ENCODE data around the gene NCOA3. TPM values are rescaled to one million over a fixed set of nuclear protein-coding genes. Genes with fewer than 3 reads are reported as not detected.

The NCOA3 gene
- total RNA-seq, 4 donors from 2014 or later, result 41.6 to 74.7 (median 55.8) TPM

DNA sequence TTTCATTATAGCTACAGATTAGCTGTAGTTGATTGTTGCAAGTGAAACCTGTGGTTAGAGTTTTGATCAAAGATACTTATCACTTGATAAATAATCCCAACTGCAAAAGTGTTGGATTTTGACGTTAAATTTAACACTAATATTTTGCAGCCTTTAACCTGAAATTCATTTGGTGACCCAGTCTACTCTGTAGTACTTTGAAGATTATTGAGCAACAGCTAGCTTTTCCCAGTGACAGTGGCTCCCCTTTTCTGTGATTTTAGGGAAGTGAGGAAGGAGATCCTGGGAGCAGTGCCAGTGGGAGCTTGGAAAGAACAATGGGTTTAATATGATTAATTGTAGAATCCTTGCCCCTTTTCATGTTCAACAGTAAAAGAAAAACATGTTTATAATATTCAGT, 76.9 kb downstream of the NCOA3 start:
- TF ChIP-seq, protein P1, sequence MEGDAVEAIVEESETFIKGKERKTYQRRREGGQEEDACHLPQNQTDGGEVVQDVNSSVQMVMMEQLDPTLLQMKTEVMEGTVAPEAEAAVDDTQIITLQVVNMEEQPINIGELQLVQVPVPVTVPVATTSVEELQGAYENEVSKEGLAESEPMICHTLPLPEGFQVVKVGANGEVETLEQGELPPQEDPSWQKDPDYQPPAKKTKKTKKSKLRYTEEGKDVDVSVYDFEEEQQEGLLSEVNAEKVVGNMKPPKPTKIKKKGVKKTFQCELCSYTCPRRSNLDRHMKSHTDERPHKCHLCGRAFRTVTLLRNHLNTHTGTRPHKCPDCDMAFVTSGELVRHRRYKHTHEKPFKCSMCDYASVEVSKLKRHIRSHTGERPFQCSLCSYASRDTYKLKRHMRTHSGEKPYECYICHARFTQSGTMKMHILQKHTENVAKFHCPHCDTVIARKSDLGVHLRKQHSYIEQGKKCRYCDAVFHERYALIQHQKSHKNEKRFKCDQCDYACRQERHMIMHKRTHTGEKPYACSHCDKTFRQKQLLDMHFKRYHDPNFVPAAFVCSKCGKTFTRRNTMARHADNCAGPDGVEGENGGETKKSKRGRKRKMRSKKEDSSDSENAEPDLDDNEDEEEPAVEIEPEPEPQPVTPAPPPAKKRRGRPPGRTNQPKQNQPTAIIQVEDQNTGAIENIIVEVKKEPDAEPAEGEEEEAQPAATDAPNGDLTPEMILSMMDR (IDR thresholded peaks at IDR 0.05; ENCODE audit: low read depth), result no peak

DNA sequence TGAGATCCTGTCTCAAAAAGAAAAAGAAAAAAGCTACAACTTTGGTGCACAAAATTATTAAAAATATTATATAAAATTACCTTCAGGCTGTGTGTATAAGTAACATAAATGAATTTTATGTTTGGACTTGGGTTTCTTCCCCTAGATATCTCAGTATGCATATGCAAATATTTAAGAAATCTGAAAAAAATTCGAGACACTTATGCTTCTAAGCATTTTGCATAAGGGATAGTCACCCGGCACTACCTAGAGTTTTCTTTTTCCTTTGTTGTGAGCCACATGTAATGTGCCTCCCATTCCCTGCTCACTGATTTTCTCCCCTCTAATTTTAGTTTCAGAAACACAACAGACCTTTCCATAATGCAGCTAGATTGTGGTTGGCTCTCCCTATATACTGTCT, 79.4 kb downstream of the NCOA3 start:
- TF ChIP-seq, protein P1 (IDR thresholded peaks at IDR 0.05; ENCODE audit: low read depth), result no peak

DNA sequence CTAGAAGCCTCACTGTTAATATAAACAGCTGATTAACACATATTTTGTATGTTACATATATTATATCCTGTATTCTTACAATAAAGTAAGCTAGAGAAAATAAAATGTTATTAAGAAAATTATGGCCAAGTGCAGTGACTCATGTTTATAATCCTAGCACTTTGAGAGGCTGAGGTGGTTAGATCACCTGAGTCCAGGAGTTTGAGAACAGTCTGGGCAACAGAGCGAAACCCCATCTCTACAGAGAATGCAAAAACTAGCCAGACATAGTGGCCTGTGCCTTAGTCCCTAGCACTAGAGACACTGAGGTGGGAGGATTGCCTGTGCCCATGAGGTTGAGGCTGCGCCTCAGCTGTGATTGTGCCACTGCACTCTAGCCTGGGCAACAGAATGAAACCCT, 81.9 kb downstream of the NCOA3 start:
- TF ChIP-seq, protein P1 (IDR thresholded peaks at IDR 0.05; ENCODE audit: low read depth), result no peak

DNA sequence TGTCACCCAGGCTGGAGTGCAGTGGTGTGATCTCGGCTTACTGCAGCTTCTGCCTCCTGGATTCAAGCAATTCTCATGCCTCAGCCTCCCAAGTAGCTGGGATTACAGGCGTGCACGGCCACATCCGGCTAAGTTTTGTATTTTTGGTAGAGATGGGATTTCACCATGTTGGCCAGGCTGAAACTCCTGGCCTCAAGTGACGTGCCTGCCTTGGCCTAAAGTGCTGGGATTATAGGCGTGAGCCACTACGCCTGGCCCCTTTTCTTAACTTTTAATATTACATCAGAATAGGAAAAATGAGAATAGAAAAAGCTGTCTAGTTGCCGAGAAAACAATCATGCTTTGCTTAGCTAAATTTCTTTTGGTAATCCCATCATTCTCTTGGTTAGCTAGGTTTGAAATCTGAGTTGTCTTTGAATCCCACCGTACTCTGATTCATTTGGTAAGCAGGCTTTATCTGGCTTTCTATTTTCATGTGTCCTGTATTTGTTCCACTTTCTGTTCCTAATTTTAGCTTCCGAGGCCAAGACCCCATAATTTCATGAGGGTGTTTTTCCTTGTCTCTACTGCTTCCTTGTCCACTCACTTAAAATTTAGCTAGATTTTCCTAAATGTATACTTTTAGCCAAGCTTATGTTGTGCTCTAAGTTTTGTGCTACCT, 83.5 kb downstream of the NCOA3 start:
- TF ChIP-seq, protein P1 (IDR thresholded peaks at IDR 0.05; ENCODE audit: low read depth), result no peak

DNA sequence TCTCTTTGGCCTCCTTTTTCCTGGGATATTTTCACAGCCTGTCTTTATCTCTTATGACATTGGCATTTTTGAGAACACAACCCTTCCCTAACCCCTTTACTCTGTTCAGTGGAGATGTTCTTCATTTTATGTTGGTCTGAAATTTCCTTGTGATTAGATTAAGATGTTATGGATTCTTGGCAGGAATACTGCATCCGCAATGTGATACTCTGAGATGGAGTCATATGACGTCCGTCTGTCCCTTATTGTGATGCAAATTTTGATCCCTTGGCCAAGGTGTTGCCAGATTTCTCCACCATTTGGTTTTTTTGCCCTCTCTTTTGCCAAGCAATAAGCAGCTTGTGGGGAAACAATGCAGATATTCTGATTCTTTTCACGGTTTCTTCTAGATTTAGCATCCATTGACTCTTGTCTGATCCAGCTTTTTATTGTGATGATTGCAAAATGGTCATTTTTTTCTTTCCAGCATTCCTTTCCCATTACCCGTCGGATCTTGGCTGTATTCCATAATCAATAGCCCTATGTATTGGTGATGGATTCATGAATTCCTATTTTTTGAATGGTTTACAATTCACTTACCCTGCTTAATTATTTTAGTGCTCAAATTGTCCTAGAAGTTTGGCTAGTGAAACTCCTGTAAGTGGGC, 85.1 kb downstream of the NCOA3 start:
- TF ChIP-seq, protein P1 (IDR thresholded peaks at IDR 0.05; ENCODE audit: low read depth), result no peak

DNA sequence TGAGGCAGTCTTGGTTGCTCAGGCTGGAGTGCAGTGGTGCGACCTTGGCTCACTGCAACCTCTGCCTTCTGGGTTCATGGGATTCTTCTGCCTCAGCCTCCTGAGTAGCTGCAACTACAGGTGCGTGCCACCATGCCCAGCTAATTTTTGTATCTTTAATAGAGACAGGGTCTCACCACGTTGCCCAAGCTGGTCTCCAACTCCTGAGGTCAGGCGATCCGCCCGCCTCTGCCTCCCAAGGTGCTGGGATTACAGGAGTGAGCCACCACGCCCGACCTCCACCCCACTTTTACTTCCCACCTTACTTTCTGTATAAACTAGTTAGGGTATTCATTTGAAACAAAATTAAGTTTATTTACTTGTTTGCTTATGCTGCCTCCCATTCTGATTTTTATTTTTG, 86.5 kb downstream of the NCOA3 start:
- TF ChIP-seq, protein P1 (IDR thresholded peaks at IDR 0.05; ENCODE audit: low read depth), result no peak

DNA sequence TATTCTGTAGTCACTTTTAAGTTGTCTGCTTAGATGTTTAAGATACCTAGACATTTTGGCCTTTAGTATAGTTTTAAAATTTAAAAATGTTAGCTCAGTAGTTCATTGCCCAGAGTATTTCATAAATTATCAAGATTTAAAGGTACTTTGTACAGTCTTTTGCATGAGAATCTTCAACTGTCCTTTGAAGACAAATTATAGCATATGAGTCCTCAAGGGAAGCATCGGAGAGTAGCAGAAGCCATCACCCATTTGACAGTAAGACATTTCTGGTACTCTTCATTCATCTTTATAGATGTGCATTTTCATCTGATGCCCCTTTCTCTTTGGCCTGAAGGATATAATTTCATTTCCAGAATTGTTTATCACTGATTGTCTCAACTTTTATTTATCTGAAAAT, 89.5 kb downstream of the NCOA3 start:
- TF ChIP-seq, protein P1 (IDR thresholded peaks at IDR 0.05; ENCODE audit: low read depth), result no peak
